Stimulated activated naive B cell treated with anti-CD40 and anti-IgM and Interleukin-4, amounts not matched to agents 10 μg/mL and 1 μg/mL and 100 μg/mL, for 72 hours (primary cell): ENCODE data around the gene SBK3.
A peak's percentile ranks its signal among the peaks of the same experiment; 100 is the strongest.
"Not testable (repeated sequence)": the region's sequence is repeated elsewhere in the genome, so short reads cannot be mapped to it uniquely, and the experiment has no call there.

ENCODE experiments used
- ATAC-seq, 2 donors: fragments of 150-1000 bp; cut with Tn5 transposase; replicated peaks; 2 replicates each; pipeline ENCODE4 v1.10.0; 2021; ENCODE audit warnings: moderate library complexity in 1 of 2
- DNase-seq: peaks from one replicate; pipeline ENCODE4 v3.0.0; 2021
- H3K27ac Mint-ChIP-seq: one replicate; pipeline ENCODE4 v1.8.0; 2022; ENCODE audit warnings: mild to moderate bottlenecking, mixed read lengths
- H3K27me3 Mint-ChIP-seq, 2 donors: one replicate each; pipeline ENCODE4 v1.8.0; 2022; ENCODE audit warnings: mixed read lengths in 2 of 2
- H3K36me3 Mint-ChIP-seq, 2 donors: one replicate each; pipeline ENCODE4 v1.8.0; 2022; ENCODE audit warnings: mixed read lengths in 2 of 2, mild to moderate bottlenecking in 1 of 2
- H3K4me1 Mint-ChIP-seq, 2 donors: one replicate each; pipeline ENCODE4 v1.8.0; 2022; ENCODE audit warnings: mixed read lengths in 2 of 2, mild to moderate bottlenecking in 1 of 2
- H3K4me3 Mint-ChIP-seq, 2 donors: one replicate each; pipeline ENCODE4 v1.8.0; 2022; ENCODE audit warnings: mild to moderate bottlenecking in 2 of 2, mixed read lengths in 2 of 2, moderate library complexity in 1 of 2
- H3K9me3 Mint-ChIP-seq, 2 donors: one replicate each; pipeline ENCODE4 v1.8.0; 2022; ENCODE audit warnings: mixed read lengths in 2 of 2, mild to moderate bottlenecking in 1 of 2

Gene SBK3

DNA sequence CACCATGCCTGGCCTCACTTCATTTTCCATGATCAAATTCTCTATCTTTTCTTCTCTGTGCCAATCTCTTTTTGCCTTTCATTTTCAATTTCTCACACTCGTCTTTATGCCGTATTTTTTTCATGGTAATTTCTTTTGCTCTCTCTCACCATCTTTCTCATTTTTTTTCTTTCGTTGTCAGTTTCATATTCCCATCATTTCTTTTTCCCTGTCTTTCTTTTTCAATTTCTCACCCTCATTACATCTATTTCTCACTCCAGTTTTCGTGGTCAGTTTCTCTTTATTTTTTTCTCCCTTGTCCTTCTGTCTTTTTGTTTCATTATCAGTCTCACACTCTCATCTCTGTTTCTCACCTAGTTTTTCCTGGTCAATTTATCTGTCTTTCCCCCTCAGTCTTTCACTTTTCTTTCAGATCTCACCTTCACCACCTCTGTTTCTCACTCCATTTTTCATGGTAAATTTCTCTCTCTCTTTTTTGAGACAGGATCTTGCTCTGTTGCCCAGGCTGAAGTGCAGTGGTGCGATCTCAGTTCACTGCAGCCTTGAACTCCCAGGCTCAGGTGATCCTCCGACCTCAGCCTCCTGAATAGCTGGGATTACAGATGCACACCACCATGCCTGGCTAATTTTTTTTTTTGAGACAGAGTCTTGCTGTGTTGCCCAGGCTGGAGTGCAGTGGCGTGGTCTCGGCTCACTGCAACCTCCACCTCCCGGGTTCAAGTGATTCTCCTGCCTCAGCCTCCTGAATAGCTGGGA lies 43.0 kb downstream of the SBK3 start:
- H3K27ac Mint-ChIP-seq, result peak overlapping the region; percentile 66
- H3K4me3 Mint-ChIP-seq, result no peak overlapping the region

DNA sequence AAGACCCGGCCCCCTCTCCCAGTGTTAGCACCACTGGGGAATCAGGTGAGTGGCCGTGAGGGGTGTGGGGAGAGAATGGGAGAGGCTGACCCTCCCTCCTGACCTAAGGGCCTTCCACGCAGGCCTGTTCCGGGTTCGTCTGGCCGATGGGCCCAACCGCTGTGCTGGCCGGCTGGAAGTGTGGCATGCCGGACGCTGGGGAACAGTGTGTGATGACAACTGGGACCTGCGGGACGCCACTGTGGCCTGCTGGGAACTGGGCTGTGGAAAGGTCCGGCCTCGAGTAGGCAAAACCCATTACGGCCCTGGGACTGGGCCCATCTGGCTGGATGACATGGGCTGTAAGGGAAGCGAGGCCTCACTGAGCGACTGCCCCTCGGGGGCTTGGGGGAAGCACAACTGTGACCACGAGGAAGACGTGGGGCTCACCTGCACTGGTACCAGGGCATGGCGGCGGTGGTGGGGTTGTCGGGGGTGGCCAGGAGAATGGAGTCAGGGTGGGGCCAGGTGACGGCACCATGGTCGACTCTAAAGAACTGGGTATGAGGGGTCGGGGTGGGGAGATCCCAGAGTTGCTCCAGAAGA lies 44.9 kb downstream of the SBK3 start:
- Mint-ChIP-seq H3K36me3 (peaks cover 12 to 22% of the 10 kb centered on the region in 2 donors), H3K27ac (no peak overlapping the region), H3K4me3 (no peak overlapping the region), H3K9me3 (peaks cover 3 to 8% of the 10 kb centered on the region in 2 donors), H3K27me3 (no peaks in the 10 kb centered on the region), H3K4me1 (peaks cover 22 to 37% of the 10 kb centered on the region in 2 donors)
- DNase-seq (no peak), ATAC-seq (no peak)

More for the DNA sequence above, 43.0 kb downstream of the SBK3 start:
- Mint-ChIP-seq H3K36me3 (peaks cover 9 to 20% of the 10 kb centered on the region in 2 donors), H3K9me3 (peaks cover 3 to 8% of the 10 kb centered on the region in 2 donors), H3K4me1 (peaks cover 22 to 37% of the 10 kb centered on the region in 2 donors), H3K27me3 (no peaks in the 10 kb centered on the region)
- no peak for DNase-seq
- no peak for ATAC-seq

DNA sequence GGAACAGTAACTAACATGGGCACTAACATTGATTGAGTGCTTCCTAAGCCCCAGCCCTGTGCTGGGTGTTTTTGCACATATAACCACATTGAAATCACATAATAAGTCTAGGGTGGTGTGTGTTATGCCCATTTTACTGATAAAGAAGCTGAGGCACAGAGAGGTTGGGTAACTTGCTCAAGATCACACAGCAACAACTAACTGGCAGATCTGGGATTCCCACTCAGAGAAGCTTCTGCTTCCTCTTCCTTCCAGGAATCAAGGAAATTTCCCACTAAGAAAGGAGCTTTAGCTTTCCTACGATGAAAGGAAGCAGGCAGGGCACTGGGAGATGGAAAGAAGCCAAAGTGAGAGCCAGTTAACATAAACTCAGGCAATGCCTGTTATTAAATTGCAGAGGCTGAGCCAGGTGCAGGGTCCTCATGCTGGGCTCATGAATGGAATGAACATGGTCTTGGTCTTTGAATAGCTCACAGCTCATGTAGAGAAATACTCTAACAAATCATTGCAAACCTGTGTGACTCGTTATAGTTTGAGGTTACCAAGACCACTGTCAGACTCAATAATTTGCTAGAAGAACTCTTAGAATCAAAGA lies 47.0 kb downstream of the SBK3 start:
- H3K27me3 Mint-ChIP-seq, result peaks cover 9 to 11% of the 10 kb centered on the region in 2 donors
- no peak for DNase-seq

DNA sequence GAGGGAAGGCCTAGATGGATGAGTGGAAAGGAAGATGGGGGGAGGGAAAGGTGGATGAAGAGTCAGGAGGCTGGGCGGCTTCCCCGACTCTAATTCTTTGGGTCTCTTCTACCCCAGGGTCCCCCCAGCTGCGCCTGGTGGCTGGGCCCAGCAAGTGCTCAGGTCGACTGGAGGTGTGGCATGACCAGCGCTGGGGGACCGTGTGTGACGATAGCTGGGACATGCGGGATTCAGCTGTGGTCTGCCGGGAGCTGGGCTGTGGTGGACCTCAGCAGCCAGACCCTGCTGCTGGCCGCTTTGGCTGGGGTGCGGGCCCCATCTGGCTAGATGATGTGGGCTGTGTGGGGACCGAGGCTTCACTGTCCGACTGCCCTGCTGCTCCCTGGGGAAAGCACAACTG lies 47.6 kb downstream of the SBK3 start:
- Mint-ChIP-seq H3K27ac (no peak overlapping the region), H3K9me3 (no peaks in the 10 kb centered on the region), H3K27me3 (peaks cover 14 to 16% of the 10 kb centered on the region in 2 donors), H3K4me1 (peaks cover 19 to 31% of the 10 kb centered on the region in 2 donors), H3K36me3 (peaks cover 7 to 14% of the 10 kb centered on the region in 2 donors), H3K4me3 (no peak overlapping the region)
- ATAC-seq (no peak), DNase-seq (no peak)

More for the DNA sequence above, 47.0 kb downstream of the SBK3 start:
- peaks cover 3 to 4% of the 10 kb centered on the region in 2 donors for H3K9me3 Mint-ChIP-seq
- H3K4me3 Mint-ChIP-seq, result no peak overlapping the region
- no peak overlapping the region for H3K27ac Mint-ChIP-seq
- ATAC-seq, result no peak
- peaks cover 20 to 36% of the 10 kb centered on the region in 2 donors for H3K4me1 Mint-ChIP-seq
- peaks cover 9 to 18% of the 10 kb centered on the region in 2 donors for H3K36me3 Mint-ChIP-seq

DNA sequence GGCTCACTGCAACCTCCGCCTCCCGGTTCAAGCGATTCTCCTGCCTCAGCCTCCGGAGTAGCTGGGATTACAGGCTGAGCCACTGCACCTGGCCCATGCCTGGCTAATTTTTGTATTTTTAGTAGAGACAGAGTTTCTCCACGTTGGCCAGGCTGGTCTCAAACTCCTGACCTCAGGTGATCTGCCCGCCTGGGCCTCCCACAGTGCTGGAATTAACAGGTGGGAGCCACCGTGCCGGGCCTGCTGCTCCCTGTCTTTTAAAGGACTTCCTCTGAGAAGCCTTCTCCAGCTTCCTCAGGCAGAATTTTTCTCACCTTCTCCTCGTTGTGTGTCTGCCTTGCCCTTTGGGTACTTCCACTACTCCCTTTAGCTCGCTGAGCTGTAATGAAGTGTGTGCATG lies 48.5 kb downstream of the SBK3 start:
- H3K27ac Mint-ChIP-seq, H3K9me3 Mint-ChIP-seq, H3K36me3 Mint-ChIP-seq, ATAC-seq, DNase-seq, H3K4me3 Mint-ChIP-seq: not testable (repeated sequence)
- H3K4me1 Mint-ChIP-seq, result peaks cover 15 to 24% of the 10 kb centered on the region in 2 donors
- peaks cover 22 to 24% of the 10 kb centered on the region in 2 donors for H3K27me3 Mint-ChIP-seq

DNA sequence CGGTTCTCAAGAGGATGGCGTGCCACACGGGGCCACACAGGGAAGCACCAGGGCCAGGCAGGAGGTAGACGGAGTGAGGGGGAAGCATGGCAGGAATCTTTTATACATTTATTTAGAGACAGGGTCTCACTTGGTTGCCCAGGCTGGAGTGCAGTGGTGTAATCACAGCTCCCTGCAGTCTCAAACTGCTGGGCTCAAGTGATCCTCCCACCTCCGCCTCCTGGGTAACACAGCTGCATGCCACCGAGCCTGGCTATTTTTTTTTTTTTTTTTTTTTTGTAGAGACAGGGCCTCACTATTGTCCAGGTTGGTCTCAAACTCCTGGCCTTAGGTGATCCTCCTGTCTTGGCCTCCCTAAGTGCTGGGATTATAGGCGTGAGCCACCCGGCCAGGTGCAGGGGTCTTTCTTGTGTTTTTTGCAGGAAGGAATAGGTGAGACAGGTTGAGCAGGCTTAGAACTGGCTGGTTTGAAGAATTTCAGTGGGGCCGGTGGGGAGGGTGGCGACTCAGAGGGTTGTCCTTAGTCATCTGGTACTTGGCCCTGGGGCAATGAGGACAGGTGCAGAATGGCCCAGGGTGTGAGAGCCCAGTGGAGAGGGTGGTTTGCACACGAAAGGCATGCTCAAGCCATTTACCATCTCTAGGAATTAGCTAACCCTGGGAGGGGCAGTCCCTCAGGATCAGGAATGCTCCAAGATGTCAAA lies 49.5 kb downstream of the SBK3 start:
- DNase-seq (no peak), ATAC-seq (no peak)
- Mint-ChIP-seq H3K27me3 (peaks cover 26 to 28% of the 10 kb centered on the region in 2 donors), H3K4me1 (peaks cover 14 to 24% of the 10 kb centered on the region in 2 donors), H3K9me3 (no peaks in the 10 kb centered on the region), H3K4me3 (no peak overlapping the region), H3K36me3 (peaks cover 2 to 9% of the 10 kb centered on the region in 2 donors), H3K27ac (peak overlapping the region; percentile 14)

DNA sequence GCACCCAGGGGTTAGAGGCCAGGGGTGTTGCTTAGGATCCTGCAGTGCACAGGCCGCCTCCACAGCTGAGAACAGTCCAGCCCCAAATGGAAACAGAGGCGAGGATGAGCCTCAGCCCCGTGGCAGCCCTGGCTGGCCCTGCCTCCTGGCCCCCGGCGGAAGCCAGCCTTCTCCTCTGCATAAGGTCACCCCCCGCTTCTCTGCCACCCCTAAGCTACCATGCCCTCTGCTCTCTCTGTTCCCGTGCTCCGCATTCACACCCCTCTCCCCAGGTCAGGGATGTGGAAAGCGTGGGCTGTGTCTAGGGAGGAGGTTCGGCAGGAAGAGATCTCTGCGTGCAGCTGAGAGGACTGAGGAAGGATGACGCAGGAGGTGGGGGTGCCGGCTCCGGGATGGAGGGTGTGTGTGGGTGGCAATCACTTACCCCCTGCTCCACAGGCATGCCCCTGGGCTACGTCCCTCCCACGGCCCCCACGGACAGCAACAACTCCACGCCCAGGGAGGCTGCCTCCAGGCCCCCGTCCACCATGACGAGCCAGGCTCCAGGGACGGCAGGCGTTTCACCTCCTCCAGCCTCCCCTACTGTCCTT lies 51.1 kb downstream of the SBK3 start:
- H3K9me3 Mint-ChIP-seq, result no peaks in the 10 kb centered on the region
- peak overlapping the region; percentile 72 for H3K27ac Mint-ChIP-seq
- DNase-seq (no peak), ATAC-seq (peak; percentile 51 to 82)
- H3K4me3 Mint-ChIP-seq, result peak overlapping the region; percentile 68 to 69
- peaks cover 12% of the 10 kb centered on the region in 2 donors for H3K4me1 Mint-ChIP-seq
- peaks cover 26 to 34% of the 10 kb centered on the region in 2 donors for H3K27me3 Mint-ChIP-seq
- H3K36me3 Mint-ChIP-seq, result peaks cover 2 to 8% of the 10 kb centered on the region in 2 donors

DNA sequence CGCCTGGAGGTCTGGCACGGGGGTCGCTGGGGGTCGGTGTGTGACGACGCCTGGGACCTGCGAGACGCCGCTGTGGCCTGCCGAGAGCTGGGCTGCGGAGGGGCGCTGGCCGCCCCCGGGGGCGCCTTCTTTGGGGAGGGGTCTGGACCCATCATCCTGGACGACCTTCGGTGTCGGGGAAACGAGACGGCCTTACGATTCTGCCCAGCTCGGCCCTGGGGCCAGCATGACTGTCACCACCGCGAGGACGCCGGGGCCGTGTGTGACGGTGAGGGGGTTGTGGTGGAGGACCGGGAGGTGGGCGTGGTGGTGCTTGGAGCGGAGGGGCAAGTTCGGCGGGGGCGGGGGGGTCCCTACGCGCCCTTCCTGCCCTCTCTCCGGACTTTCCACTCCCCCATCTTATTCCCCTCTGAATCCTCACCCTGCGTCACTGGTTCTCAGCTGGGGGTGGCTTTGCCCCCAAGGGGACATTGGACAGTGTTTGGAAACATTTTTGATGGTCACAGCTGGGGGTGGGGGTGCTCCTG lies 51.6 kb downstream of the SBK3 start:
- peaks cover 2 to 4% of the 10 kb centered on the region in 2 donors for H3K36me3 Mint-ChIP-seq
- peaks cover 26 to 34% of the 10 kb centered on the region in 2 donors for H3K27me3 Mint-ChIP-seq
- H3K9me3 Mint-ChIP-seq, result no peaks in the 10 kb centered on the region
- no peak for DNase-seq
- H3K4me1 Mint-ChIP-seq, result peaks cover 9 to 11% of the 10 kb centered on the region in 2 donors
- no peak for ATAC-seq
- H3K4me3 Mint-ChIP-seq, result peak overlapping the region; percentile 68 to 69
- H3K27ac Mint-ChIP-seq, result no peak overlapping the region

DNA sequence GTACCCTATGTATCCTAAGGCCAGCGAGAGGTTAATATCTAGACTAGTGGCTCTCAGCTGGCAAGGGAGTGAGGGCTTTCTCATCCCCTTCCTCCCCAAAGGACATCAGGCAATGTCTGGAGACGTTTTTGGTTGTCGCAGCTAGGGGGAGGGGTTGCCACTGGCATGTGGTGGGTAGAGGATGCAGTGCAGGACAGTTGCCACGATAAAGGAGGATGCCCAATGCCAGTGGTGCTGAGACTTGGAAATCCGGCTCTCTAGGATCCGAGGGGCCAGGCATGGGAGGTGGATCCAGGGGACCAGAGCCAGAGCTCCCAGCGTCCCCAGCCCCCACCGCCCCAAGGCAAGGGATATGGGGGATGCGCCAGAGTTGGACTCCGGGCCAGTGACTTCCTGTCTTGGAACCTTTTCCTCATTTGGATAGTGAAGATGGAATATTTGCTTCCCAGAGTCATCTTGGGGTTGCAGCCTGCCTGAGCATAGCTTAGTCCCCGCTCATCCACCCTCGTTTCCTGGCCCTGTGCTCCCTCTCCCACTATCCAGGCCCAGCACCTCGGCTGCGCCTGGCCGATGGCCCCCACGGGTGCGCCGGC lies 52.2 kb downstream of the SBK3 start:
- Mint-ChIP-seq H3K27ac (no peak overlapping the region), H3K36me3 (peaks cover 2 to 4% of the 10 kb centered on the region in 2 donors), H3K27me3 (peaks cover 26 to 34% of the 10 kb centered on the region in 2 donors), H3K9me3 (no peaks in the 10 kb centered on the region), H3K4me3 (no peak overlapping the region), H3K4me1 (peaks cover 11 to 14% of the 10 kb centered on the region in 2 donors)
- ATAC-seq, result no peak
- no peak for DNase-seq

DNA sequence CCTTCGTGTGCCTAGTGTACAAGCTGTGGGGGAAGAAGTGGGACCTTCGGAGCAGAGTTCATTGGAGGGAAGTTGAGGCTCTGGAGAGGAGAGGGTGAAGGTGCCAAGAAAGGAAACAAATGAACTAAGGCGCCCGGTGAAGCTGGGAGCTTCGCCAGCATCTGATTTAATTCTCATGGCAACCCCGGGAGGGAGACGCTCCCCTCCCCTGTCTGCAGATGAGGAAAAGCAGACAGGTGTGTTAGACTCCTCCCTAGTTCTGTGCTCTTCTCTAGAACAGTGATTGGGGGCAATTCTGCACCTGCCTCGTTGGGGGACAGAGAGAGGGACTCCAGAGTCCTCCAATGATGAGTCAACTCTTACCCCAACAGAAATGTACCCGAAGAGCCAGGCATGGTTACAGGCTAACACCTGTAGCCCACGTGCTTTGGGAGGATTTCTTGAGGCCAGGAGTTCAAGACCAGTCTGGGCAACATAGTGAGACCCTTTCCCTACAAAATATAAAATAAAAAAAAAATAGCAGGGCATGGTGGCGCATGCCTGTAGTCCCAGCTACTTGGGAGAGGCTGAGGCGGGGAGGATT lies 52.9 kb downstream of the SBK3 start:
- peaks cover 2 to 4% of the 10 kb centered on the region in 2 donors for H3K36me3 Mint-ChIP-seq
- ATAC-seq (no peak), DNase-seq (no peak)
- H3K27ac Mint-ChIP-seq, result no peak overlapping the region
- H3K4me3 Mint-ChIP-seq, result no peak overlapping the region
- H3K27me3 Mint-ChIP-seq, result peaks cover 26 to 34% of the 10 kb centered on the region in 2 donors
- H3K4me1 Mint-ChIP-seq, result peaks cover 15 to 21% of the 10 kb centered on the region in 2 donors
- H3K9me3 Mint-ChIP-seq, result no peaks in the 10 kb centered on the region

DNA sequence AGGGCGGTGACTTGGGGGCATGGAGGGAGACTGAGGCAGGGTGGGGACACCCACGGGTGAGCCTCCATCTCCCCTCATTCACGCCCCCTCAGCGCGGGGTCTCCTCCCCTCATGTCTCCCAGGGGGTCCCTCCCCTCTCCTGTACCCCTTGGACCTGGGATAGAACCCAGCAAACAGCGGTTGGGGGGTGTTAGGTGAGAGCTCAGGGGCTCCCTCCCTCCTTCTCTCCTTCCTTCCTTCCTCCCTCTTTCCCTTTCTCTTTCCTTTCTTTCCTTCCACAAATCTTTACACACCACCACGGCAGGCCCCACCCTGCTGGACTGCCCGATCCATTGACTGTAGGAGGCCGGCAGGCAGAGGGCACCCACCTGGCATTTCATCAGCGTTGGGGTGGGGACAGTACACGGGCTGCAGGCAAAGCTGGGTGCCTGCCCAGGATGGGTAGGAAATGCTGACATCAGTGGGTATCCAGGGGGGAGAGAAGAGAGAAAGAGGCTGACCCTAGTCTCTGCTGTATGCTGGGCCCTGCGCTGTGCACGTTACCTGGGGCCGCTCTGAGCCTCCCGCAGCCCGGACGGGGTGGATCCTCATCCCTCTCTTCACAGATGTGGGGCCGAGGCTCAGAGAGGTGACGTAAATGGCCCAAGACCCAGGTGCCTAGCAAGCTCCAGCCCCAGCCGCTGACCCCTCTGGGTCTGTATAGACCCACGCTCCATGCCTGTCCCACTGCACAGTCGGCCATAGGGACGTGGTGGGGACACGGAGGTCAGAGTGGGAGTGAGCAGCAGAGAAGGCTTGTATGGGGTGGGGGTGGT lies 53.6 kb downstream of the SBK3 start:
- no peaks in the 10 kb centered on the region for H3K9me3 Mint-ChIP-seq
- peaks cover 17 to 27% of the 10 kb centered on the region in 2 donors for H3K4me1 Mint-ChIP-seq
- no peak overlapping the region for H3K4me3 Mint-ChIP-seq
- DNase-seq, result no peak
- H3K27ac Mint-ChIP-seq, result no peak overlapping the region
- peaks cover 26 to 34% of the 10 kb centered on the region in 2 donors for H3K27me3 Mint-ChIP-seq
- peaks cover 0 to 4% of the 10 kb centered on the region in 2 donors for H3K36me3 Mint-ChIP-seq
- ATAC-seq, result no peak
